ENCODE results near the gene BPIFB1.

BPIFB1 gene

DNA sequence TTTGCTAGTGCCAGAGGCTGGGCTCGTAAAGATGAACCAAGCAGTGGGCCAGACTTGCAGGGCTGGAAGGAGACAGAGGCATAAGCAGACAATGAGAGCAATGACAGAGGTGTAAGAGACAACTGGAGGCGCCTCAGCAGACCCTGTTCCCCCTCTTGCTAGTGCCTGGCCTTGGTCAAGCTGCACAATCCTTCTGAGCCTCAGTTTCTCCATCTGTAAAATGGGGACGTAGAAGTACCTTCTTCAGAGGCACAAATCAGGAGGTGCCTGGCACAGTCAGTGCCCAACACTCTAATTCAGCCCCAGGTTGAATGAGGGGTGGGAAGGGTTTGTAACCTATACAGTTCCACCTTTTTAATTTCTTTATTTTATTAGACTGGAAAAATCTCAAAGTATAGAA lies 23.2 kb downstream of the BPIFB1 start:
- H3K4me3 ChIP-seq (replicated peaks; ENCODE audit: low read depth, low read length) = no peak overlapping the region
- no peaks in the 10 kb centered on the region for H3K36me3 ChIP-seq (ENCODE audit: control insufficient read depth, insufficient read depth, low read length)
- H3K27me3 ChIP-seq (replicated peaks; ENCODE audit: control insufficient read depth, insufficient read depth, low read length) = no peaks in the 10 kb centered on the region
- TF ChIP-seq, protein P1, sequence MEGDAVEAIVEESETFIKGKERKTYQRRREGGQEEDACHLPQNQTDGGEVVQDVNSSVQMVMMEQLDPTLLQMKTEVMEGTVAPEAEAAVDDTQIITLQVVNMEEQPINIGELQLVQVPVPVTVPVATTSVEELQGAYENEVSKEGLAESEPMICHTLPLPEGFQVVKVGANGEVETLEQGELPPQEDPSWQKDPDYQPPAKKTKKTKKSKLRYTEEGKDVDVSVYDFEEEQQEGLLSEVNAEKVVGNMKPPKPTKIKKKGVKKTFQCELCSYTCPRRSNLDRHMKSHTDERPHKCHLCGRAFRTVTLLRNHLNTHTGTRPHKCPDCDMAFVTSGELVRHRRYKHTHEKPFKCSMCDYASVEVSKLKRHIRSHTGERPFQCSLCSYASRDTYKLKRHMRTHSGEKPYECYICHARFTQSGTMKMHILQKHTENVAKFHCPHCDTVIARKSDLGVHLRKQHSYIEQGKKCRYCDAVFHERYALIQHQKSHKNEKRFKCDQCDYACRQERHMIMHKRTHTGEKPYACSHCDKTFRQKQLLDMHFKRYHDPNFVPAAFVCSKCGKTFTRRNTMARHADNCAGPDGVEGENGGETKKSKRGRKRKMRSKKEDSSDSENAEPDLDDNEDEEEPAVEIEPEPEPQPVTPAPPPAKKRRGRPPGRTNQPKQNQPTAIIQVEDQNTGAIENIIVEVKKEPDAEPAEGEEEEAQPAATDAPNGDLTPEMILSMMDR (IDR thresholded peaks at IDR 0.05; ENCODE audit: insufficient read depth, low read length, poor library complexity, severe bottlenecking) = no peak
- DNase-seq (ENCODE audit: extremely low read depth, insufficient read length) = no peak

- Histone ChIP-seq H3K27me3 (replicated peaks; ENCODE audit: control insufficient read depth, insufficient read depth, low read length) (no peaks in the 10 kb centered on the region), H3K36me3 (ENCODE audit: control insufficient read depth, insufficient read depth, low read length) (no peaks in the 10 kb centered on the region), H3K4me3 (replicated peaks; ENCODE audit: low read depth, low read length) (no peak overlapping the region)
- no peak for DNase-seq (ENCODE audit: extremely low read depth, insufficient read length)
- TF ChIP-seq, protein P1 (IDR thresholded peaks at IDR 0.05; ENCODE audit: insufficient read depth, low read length, poor library complexity, severe bottlenecking) = no peak
These were observed 23.8 kb downstream of the BPIFB1 start for GRCh38 chr20:33306807-33307206.

GRCh38 chr20:33308668-33309067 lies 25.7 kb downstream of the BPIFB1 start:
- H3K36me3 ChIP-seq (ENCODE audit: control insufficient read depth, insufficient read depth, low read length) = no peaks in the 10 kb centered on the region
- H3K4me3 ChIP-seq (replicated peaks; ENCODE audit: low read depth, low read length) = no peak overlapping the region
- no peak for DNase-seq (ENCODE audit: extremely low read depth, insufficient read length)
- TF ChIP-seq, protein P1 (IDR thresholded peaks at IDR 0.05; ENCODE audit: insufficient read depth, low read length, poor library complexity, severe bottlenecking) = no peak
- no peaks in the 10 kb centered on the region for H3K27me3 ChIP-seq (replicated peaks; ENCODE audit: control insufficient read depth, insufficient read depth, low read length)

GRCh38 chr20:33309631-33310030 lies 26.6 kb downstream of the BPIFB1 start:
- TF ChIP-seq, protein P1 (IDR thresholded peaks at IDR 0.05; ENCODE audit: insufficient read depth, low read length, poor library complexity, severe bottlenecking) = no peak
- Histone ChIP-seq H3K4me3 (replicated peaks; ENCODE audit: low read depth, low read length) (no peak overlapping the region), H3K36me3 (ENCODE audit: control insufficient read depth, insufficient read depth, low read length) (no peaks in the 10 kb centered on the region), H3K27me3 (replicated peaks; ENCODE audit: control insufficient read depth, insufficient read depth, low read length) (no peaks in the 10 kb centered on the region)
- DNase-seq (ENCODE audit: extremely low read depth, insufficient read length) = no peak

GRCh38 chr20:33310327-33310899 lies 27.4 kb downstream of the BPIFB1 start:
- Histone ChIP-seq H3K4me3 (replicated peaks; ENCODE audit: low read depth, low read length) (no peak overlapping the region), H3K27me3 (replicated peaks; ENCODE audit: control insufficient read depth, insufficient read depth, low read length) (no peaks in the 10 kb centered on the region), H3K36me3 (ENCODE audit: control insufficient read depth, insufficient read depth, low read length) (no peaks in the 10 kb centered on the region)
- TF ChIP-seq, protein P1 (IDR thresholded peaks at IDR 0.05; ENCODE audit: insufficient read depth, low read length, poor library complexity, severe bottlenecking) = no peak
- DNase-seq (ENCODE audit: extremely low read depth, insufficient read length) = no peak

- DNase-seq (ENCODE audit: extremely low read depth, insufficient read length) = no peak
These were observed 28.0 kb downstream of the BPIFB1 start for GRCh38 chr20:33311011-33311410.

More at GRCh38 chr20:33311011-33311410, 28.0 kb downstream of the BPIFB1 start:
- H3K4me3 ChIP-seq (replicated peaks; ENCODE audit: low read depth, low read length) = no peak overlapping the region
- no peaks in the 10 kb centered on the region for H3K36me3 ChIP-seq (ENCODE audit: control insufficient read depth, insufficient read depth, low read length)
- H3K27me3 ChIP-seq (replicated peaks; ENCODE audit: control insufficient read depth, insufficient read depth, low read length) = no peaks in the 10 kb centered on the region
- TF ChIP-seq, protein P1 (IDR thresholded peaks at IDR 0.05; ENCODE audit: insufficient read depth, low read length, poor library complexity, severe bottlenecking) = no peak
